ENCODE measurements around the gene DMWD.

DNA sequence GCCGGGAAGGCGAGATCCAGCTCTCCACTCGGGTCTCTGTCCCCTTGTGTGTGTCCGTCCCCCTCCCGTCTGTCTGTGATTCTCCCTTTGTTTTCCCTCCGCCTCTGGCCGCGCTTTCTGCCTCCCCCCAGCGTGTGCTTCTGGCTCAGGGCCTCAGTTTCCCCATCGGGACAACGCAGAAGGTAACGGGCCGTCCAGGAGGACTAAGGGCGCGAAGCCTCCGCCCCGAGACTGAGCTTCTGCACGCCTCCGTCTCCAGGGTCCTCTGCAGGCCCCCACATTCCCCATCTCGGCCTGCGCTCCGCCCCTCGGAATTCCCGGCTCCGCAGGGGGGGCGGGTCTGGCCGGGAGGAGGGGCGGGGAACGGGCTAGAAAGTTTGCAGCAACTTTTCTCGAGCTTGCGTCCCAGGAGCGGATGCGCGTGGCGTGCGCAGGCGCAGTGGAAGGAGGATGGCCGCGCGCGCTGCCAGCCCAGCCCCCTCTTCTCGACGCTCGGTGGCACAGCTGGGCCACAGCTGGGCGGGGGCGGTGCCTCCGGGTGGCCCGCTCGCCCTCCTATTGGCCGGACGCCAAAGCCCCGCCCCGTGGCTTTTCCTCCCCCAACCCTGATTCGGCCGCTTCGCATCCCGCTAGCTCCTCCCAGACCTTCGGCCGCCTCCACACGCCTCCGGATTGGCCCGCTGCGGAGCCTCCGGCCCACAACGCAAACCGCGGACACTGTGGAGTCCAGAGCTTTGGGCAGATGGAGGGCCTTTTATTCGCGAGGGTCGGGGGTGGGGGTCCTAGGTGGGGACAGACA is 23.5 kb downstream of the DMWD start, which contains the start of gene SIX5:
- TF ChIP-seq CTCF (IDR thresholded peaks at IDR 0.05) (no peak), EP300 (IDR thresholded peaks at IDR 0.05) (peak in 1 of 4 donors; percentile 81), POLR2A (IDR thresholded peaks at IDR 0.05) (peak; percentile 93 to 95)

Data from sigmoid colon (tissue), 4 donors.